ENCODE results near the gene RPTOR. TPM values are rescaled to one million over a fixed set of nuclear protein-coding genes. Genes with fewer than 3 reads are reported as not detected.

RPTOR gene
- polyA plus RNA-seq, 2 donors, result 7.1 to 10.5 TPM

DNA sequence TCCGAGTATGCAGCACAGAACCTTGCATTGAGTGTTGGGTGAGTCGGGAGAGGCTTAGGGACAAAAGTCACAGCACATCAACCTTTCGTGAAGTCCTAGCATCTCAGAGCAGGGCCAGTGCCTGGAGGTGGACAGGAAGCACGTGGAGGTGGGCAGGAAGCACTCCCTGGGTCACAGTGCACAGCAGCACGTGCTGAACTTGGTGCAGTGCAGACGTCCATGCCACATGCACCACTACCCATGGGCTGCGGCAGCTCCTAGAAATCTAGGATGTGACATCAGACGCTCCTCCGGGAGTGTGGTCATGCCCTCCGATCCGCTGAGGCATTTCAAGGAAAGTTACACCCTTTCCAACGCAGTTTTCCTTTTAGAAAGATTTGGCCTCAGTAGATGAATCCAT, 363.6 kb downstream of the RPTOR start:
- H3K9me3 ChIP-seq (ENCODE audit: control insufficient read depth in 2 of 2, insufficient read depth in 1 of 2, low read depth in 1 of 2, low read length in 1 of 2), result no peaks in the 10 kb centered on the region
- H3K27me3 ChIP-seq (ENCODE audit: control insufficient read depth in 1 of 2, insufficient read depth in 2 of 2, low read length in 2 of 2), result no peaks in the 10 kb centered on the region
- WGBS, 2 donors, result 88 to 95% methylated on average over 12 of the region's 12 CpGs
- H3K27ac ChIP-seq (ENCODE audit: low read depth in 2 of 2, low read length in 1 of 2), result no peak overlapping the region
- no peak overlapping the region for H3K4me3 ChIP-seq (ENCODE audit: low read depth in 1 of 2, low read length in 2 of 2)
- H3K36me3 ChIP-seq (ENCODE audit: control insufficient read depth in 2 of 2, insufficient read depth in 2 of 2, low read length in 1 of 2), result peaks cover 0 to 21% of the 10 kb centered on the region in 2 donors
- no peaks in the 10 kb centered on the region for H3K4me1 ChIP-seq (ENCODE audit: control insufficient read depth in 2 of 2, insufficient read depth in 2 of 2, low read length in 1 of 2)

DNA sequence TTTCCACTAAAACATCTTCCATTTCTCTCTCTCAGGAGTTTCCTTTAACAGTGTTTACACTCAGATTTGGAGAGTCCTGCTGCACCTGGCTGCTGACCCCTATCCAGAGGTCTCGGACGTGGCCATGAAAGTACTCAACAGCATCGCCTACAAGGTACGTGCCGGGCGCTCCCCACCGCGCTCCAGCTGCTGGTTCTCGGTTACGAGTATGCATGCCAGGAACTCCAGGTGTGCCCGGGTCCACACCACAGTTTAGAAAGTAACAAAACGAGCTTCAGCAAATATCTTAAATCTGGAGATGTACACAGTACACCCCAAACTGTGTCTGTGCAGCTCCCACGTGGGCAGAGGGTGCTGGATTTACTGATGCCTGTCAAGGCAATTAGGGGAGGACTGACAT, 364.1 kb downstream of the RPTOR start:
- Histone ChIP-seq H3K4me3 (ENCODE audit: low read depth in 1 of 2, low read length in 2 of 2) (no peak overlapping the region), H3K27ac (ENCODE audit: low read depth in 2 of 2, low read length in 1 of 2) (no peak overlapping the region), H3K36me3 (ENCODE audit: control insufficient read depth in 2 of 2, insufficient read depth in 2 of 2, low read length in 1 of 2) (peaks cover 0 to 20% of the 10 kb centered on the region in 2 donors), H3K27me3 (ENCODE audit: control insufficient read depth in 1 of 2, insufficient read depth in 2 of 2, low read length in 2 of 2) (no peaks in the 10 kb centered on the region), H3K4me1 (ENCODE audit: control insufficient read depth in 2 of 2, insufficient read depth in 2 of 2, low read length in 1 of 2) (no peaks in the 10 kb centered on the region), H3K9me3 (ENCODE audit: control insufficient read depth in 2 of 2, insufficient read depth in 1 of 2, low read depth in 1 of 2, low read length in 1 of 2) (no peaks in the 10 kb centered on the region)
- 95% methylated on average over 13 of the region's 13 CpGs for WGBS, 2 donors

DNA sequence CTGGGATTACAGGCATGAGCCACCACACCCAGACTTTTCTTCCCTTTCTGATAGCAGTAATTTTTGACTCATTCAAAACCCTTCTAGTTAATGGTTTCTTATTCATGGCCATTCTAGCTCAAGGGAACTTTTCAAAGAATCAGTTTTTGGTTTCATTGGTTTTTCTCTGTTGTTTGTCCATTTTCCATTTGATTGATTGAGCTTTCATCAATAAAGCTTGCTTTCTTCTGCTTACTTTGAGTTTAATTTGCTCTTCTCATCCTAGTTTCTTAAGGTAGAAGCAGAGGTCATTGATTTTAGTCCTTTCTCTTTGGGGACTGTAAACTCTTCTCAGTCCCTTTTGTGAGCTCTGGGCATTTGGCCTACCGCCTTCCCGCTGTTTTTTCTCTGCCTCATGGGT, 365.0 kb downstream of the RPTOR start:
- H3K4me1 ChIP-seq (ENCODE audit: control insufficient read depth in 2 of 2, insufficient read depth in 2 of 2, low read length in 1 of 2), result no peaks in the 10 kb centered on the region
- no peaks in the 10 kb centered on the region for H3K27me3 ChIP-seq (ENCODE audit: control insufficient read depth in 1 of 2, insufficient read depth in 2 of 2, low read length in 2 of 2)
- no peak overlapping the region for H3K4me3 ChIP-seq (ENCODE audit: low read depth in 1 of 2, low read length in 2 of 2)
- peaks cover 0 to 16% of the 10 kb centered on the region in 2 donors for H3K36me3 ChIP-seq (ENCODE audit: control insufficient read depth in 2 of 2, insufficient read depth in 2 of 2, low read length in 1 of 2)
- no peak overlapping the region for H3K27ac ChIP-seq (ENCODE audit: low read depth in 2 of 2, low read length in 1 of 2)
- H3K9me3 ChIP-seq (ENCODE audit: control insufficient read depth in 2 of 2, insufficient read depth in 1 of 2, low read depth in 1 of 2, low read length in 1 of 2), result no peaks in the 10 kb centered on the region
- 89 to 91% methylated on average over 2 of the region's 2 CpGs for WGBS, 2 donors

DNA sequence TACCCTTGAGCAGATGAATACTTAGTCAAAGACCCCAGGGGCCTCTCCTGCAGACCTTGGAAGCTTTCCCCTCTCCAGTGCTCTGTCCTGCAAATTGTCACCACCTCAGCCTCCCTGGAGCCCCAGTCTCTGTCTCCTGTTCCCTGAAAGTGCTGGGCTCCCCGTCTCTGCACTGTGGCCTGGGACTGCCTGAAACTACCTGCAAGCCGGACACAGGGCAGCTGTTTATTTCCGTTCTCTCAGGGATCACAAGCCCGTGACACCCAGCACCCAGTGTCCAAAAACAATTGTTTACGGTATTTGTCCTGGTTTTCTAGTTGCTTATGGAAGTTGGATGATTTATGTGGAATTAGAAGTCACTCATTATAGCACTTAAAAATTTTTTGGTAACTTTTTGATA, 365.4 kb downstream of the RPTOR start:
- H3K36me3 ChIP-seq (ENCODE audit: control insufficient read depth in 2 of 2, insufficient read depth in 2 of 2, low read length in 1 of 2), result peaks cover 0 to 16% of the 10 kb centered on the region in 2 donors
- 91 to 98% methylated on average over 5 of the region's 5 CpGs for WGBS, 2 donors

DNA sequence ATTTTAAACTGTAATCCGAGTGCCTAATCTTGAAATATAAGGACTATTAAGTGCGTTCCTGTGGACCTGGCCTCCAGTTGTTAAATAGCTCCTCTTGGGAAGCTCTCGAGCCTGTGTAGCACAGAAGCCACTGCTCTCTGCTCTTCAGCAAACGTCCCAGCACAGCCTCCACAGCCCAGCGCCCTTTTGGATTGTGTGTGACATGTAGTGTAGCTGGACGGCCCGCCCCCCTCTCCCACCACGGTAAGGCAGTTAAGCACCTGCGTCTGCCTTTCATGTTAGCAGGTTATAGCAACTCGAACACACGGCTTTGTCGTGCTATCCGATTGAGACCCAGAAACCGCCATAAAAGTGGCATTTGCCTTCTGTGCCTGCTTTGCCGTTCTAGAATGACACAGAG, 367.8 kb downstream of the RPTOR start:
- Histone ChIP-seq H3K27me3 (ENCODE audit: control insufficient read depth in 1 of 2, insufficient read depth in 2 of 2, low read length in 2 of 2) (no peaks in the 10 kb centered on the region), H3K4me1 (ENCODE audit: control insufficient read depth in 2 of 2, insufficient read depth in 2 of 2, low read length in 1 of 2) (no peaks in the 10 kb centered on the region), H3K4me3 (ENCODE audit: low read depth in 1 of 2, low read length in 2 of 2) (no peak overlapping the region), H3K27ac (ENCODE audit: low read depth in 2 of 2, low read length in 1 of 2) (no peak overlapping the region), H3K36me3 (ENCODE audit: control insufficient read depth in 2 of 2, insufficient read depth in 2 of 2, low read length in 1 of 2) (peaks cover 0 to 15% of the 10 kb centered on the region in 2 donors), H3K9me3 (ENCODE audit: control insufficient read depth in 2 of 2, insufficient read depth in 1 of 2, low read depth in 1 of 2, low read length in 1 of 2) (no peaks in the 10 kb centered on the region)
- 88 to 91% methylated on average over 15 of the region's 15 CpGs for WGBS, 2 donors

More for the DNA sequence above, 365.4 kb downstream of the RPTOR start:
- Histone ChIP-seq H3K9me3 (ENCODE audit: control insufficient read depth in 2 of 2, insufficient read depth in 1 of 2, low read depth in 1 of 2, low read length in 1 of 2) (no peaks in the 10 kb centered on the region), H3K27me3 (ENCODE audit: control insufficient read depth in 1 of 2, insufficient read depth in 2 of 2, low read length in 2 of 2) (no peaks in the 10 kb centered on the region), H3K27ac (ENCODE audit: low read depth in 2 of 2, low read length in 1 of 2) (no peak overlapping the region), H3K4me1 (ENCODE audit: control insufficient read depth in 2 of 2, insufficient read depth in 2 of 2, low read length in 1 of 2) (no peaks in the 10 kb centered on the region), H3K4me3 (ENCODE audit: low read depth in 1 of 2, low read length in 2 of 2) (no peak overlapping the region)

DNA sequence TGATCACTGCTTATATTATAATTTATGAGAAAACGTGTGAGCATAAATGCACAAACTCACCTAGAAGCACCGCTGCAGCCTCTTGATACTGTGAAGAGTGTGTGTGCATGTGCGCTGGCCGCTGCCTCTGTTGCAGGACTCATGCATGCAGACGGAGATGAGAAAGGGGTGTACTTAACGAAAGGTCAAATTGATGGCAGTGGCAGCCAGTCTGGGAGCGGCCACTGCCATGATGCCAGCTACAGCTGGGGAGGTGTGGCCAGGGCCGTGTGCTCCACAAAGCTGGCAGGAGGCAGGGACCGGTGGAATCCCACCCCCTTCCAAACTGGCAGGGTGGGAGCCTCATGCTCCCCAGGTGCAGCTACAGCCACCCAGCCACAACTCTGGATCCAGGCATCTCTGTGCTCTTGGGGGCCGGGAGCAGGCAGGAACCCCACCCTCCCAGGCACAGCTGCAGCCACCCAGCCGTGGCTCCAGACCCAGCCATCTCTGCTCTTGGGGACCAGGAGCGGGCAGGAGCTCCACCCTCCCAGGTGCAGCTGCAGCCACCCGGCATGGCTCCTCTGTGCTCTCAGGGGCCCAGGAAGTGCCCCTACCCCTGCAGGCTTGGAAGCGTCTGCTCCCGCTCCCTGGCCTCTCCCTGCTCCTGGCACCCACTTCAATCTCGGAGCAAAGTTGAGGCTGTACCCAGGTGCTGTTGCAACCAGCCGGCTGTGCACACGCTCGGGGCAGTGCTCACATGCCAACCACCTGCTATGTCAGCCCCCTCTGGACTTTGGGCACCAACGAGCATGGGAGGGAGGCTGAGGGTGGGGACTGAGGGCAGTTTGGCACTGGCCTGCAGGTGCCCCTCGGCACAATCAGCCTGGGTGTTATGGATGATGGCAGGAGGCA, 369.5 kb downstream of the RPTOR start:
- Histone ChIP-seq H3K4me1 (ENCODE audit: control insufficient read depth in 2 of 2, insufficient read depth in 2 of 2, low read length in 1 of 2) (no peaks in the 10 kb centered on the region), H3K9me3 (ENCODE audit: control insufficient read depth in 2 of 2, insufficient read depth in 1 of 2, low read depth in 1 of 2, low read length in 1 of 2) (no peaks in the 10 kb centered on the region), H3K4me3 (ENCODE audit: low read depth in 1 of 2, low read length in 2 of 2) (no peak overlapping the region), H3K36me3 (ENCODE audit: control insufficient read depth in 2 of 2, insufficient read depth in 2 of 2, low read length in 1 of 2) (peaks cover 0 to 18% of the 10 kb centered on the region in 2 donors), H3K27ac (ENCODE audit: low read depth in 2 of 2, low read length in 1 of 2) (no peak overlapping the region), H3K27me3 (ENCODE audit: control insufficient read depth in 1 of 2, insufficient read depth in 2 of 2, low read length in 2 of 2) (no peaks in the 10 kb centered on the region)
- WGBS, 2 donors, result 77 to 82% methylated on average over 20 to 21 of the region's 21 CpGs

DNA sequence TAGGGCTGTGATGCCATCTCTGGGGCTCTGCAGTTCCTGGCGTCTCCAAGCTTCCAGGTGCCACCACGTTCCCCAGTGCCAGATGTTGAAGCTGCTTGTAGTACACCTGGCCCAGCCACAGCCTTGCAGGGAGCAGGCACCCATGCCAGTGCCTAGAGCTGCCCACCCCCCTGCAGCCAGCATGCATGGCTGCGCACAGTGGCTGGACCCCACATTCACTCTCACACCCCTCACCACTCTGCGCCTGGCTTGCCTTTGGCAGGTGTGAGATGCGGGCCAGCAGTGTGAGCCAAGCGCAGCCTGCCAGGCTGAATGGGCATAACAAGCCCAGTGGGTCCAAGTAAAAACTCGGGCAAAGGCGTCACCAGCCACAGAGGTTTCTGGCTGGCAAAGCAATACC, 371.6 kb downstream of the RPTOR start:
- H3K27ac ChIP-seq (ENCODE audit: low read depth in 2 of 2, low read length in 1 of 2), result no peak overlapping the region
- no peaks in the 10 kb centered on the region for H3K9me3 ChIP-seq (ENCODE audit: control insufficient read depth in 2 of 2, insufficient read depth in 1 of 2, low read depth in 1 of 2, low read length in 1 of 2)
- H3K4me1 ChIP-seq (ENCODE audit: control insufficient read depth in 2 of 2, insufficient read depth in 2 of 2, low read length in 1 of 2), result peaks cover 0 to 2% of the 10 kb centered on the region in 2 donors
- H3K4me3 ChIP-seq (ENCODE audit: low read depth in 1 of 2, low read length in 2 of 2), result no peak overlapping the region
- 77 to 96% methylated on average over 8 of the region's 8 CpGs for WGBS, 2 donors
- H3K36me3 ChIP-seq (ENCODE audit: control insufficient read depth in 2 of 2, insufficient read depth in 2 of 2, low read length in 1 of 2), result peaks cover 0 to 25% of the 10 kb centered on the region in 2 donors
- H3K27me3 ChIP-seq (ENCODE audit: control insufficient read depth in 1 of 2, insufficient read depth in 2 of 2, low read length in 2 of 2), result no peaks in the 10 kb centered on the region

DNA sequence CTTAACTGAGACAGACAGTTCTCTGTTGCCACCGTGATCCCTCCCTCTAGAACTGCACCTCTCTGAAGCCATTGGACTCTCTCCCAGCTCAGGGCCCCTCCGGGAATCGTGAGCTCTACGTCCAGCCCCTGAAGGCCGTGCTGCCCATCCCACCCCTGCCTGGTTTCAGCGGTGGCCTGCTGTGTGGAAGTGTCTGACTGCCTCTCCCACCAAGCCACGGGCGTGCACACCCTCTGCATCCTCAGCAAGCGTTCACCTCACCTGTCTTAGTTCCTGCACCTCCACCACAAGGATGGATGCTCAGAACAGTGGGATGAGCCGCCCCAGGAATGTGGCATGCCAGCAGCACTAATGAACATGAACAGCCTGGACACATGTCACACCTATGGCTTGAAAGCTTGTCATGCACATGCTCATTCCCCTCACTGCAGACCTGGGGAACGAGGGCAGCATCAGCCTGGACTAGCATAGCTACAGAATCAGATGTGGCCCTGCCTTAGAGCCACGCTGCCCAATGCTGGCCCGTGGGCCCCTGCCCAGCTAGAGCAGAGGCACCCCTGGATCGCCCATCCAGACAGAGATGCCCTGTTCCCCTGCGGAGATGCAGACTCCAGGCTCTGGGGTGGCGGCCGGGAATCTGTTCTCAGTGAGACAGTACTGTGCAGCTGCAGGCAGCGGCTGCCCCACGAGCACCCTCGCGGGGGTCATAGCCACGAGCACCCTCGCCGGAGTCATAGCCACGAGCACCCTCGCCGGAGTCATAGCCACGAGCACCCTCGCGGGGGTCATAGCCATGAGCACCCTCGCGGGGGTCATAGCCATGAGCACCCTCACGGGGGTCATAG, 373.3 kb downstream of the RPTOR start:
- peaks cover 0 to 2% of the 10 kb centered on the region in 2 donors for H3K4me1 ChIP-seq (ENCODE audit: control insufficient read depth in 2 of 2, insufficient read depth in 2 of 2, low read length in 1 of 2)
- no peaks in the 10 kb centered on the region for H3K9me3 ChIP-seq (ENCODE audit: control insufficient read depth in 2 of 2, insufficient read depth in 1 of 2, low read depth in 1 of 2, low read length in 1 of 2)
- no peak overlapping the region for H3K4me3 ChIP-seq (ENCODE audit: low read depth in 1 of 2, low read length in 2 of 2)
- WGBS, 2 donors, result 91% methylated on average over 32 to 33 of the region's 33 CpGs
- H3K36me3 ChIP-seq (ENCODE audit: control insufficient read depth in 2 of 2, insufficient read depth in 2 of 2, low read length in 1 of 2), result peaks cover 0 to 22% of the 10 kb centered on the region in 2 donors
- no peaks in the 10 kb centered on the region for H3K27me3 ChIP-seq (ENCODE audit: control insufficient read depth in 1 of 2, insufficient read depth in 2 of 2, low read length in 2 of 2)
- H3K27ac ChIP-seq (ENCODE audit: low read depth in 2 of 2, low read length in 1 of 2), result no peak overlapping the region

DNA sequence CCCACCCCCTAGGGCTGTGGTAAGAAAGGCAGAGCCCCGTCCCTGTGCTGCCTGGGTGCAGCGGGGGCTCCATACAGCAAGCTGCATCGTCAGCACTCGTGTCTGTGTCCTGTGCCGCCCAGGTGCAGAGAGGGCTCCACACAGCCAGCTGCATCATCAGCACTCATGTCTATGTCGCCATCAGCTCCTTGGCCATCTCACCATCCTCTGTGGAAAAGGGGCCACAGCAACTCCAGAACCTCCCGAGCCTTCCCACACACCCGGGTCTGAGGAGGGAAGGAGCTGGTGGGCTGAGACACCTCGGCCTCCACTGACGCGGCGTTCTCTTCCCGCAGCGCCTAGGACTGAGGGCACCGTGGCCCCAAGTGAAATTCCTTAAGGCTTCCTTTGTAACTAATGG, 374.1 kb downstream of the RPTOR start:
- Histone ChIP-seq H3K27ac (ENCODE audit: low read depth in 2 of 2, low read length in 1 of 2) (no peak overlapping the region), H3K9me3 (ENCODE audit: control insufficient read depth in 2 of 2, insufficient read depth in 1 of 2, low read depth in 1 of 2, low read length in 1 of 2) (no peaks in the 10 kb centered on the region), H3K36me3 (ENCODE audit: control insufficient read depth in 2 of 2, insufficient read depth in 2 of 2, low read length in 1 of 2) (peaks cover 0 to 25% of the 10 kb centered on the region in 2 donors), H3K4me3 (ENCODE audit: low read depth in 1 of 2, low read length in 2 of 2) (no peak overlapping the region), H3K4me1 (ENCODE audit: control insufficient read depth in 2 of 2, insufficient read depth in 2 of 2, low read length in 1 of 2) (peaks cover 0 to 2% of the 10 kb centered on the region in 2 donors), H3K27me3 (ENCODE audit: control insufficient read depth in 1 of 2, insufficient read depth in 2 of 2, low read length in 2 of 2) (no peaks in the 10 kb centered on the region)
- 85 to 94% methylated on average over 15 of the region's 15 CpGs for WGBS, 2 donors
